ENCODE results near the gene GNAT2.

The GNAT2 gene

GRCh38 chr1:109605381-109605780 lies 14.0 kb downstream of the GNAT2 start:
- no peak for DNase-seq

- DNase-seq = no peak
Measured at GRCh38 chr1:109603229-109603628, 16.2 kb downstream of the GNAT2 start.

GRCh38 chr1:109598655-109599054 lies 20.8 kb downstream of the GNAT2 start:
- no peak for DNase-seq

- DNase-seq = no peak
Measured at GRCh38 chr1:109598156-109598555, 21.3 kb downstream of the GNAT2 start.

GRCh38 chr1:109595531-109595930 lies 23.9 kb downstream of the GNAT2 start:
- no peak for DNase-seq

GRCh38 chr1:109592916-109593315 lies 26.5 kb downstream of the GNAT2 start:
- DNase-seq = no peak

GRCh38 chr1:109589679-109590078 lies 29.7 kb downstream of the GNAT2 start:
- DNase-seq = no peak

- DNase-seq = no peak
Measured at GRCh38 chr1:109589177-109589576, 30.2 kb downstream of the GNAT2 start.

GRCh38 chr1:109586055-109586454 lies 33.4 kb downstream of the GNAT2 start:
- DNase-seq = no peak

GRCh38 chr1:109584766-109585165 lies 34.6 kb downstream of the GNAT2 start:
- DNase-seq = no peak

GRCh38 chr1:109582021-109582420 lies 37.4 kb downstream of the GNAT2 start:
- DNase-seq = no peak

GRCh38 chr1:109579491-109579890 lies 39.9 kb downstream of the GNAT2 start:
- no peak for DNase-seq

GRCh38 chr1:109578947-109579443 lies 40.4 kb downstream of the GNAT2 start:
- no peak for DNase-seq

GRCh38 chr1:109573785-109574184 lies 45.6 kb downstream of the GNAT2 start:
- DNase-seq = no peak

GRCh38 chr1:109570414-109570813 lies 49.0 kb downstream of the GNAT2 start:
- no peak for DNase-seq

- DNase-seq = no peak
Measured at GRCh38 chr1:109569323-109569722, 50.1 kb downstream of the GNAT2 start.

GRCh38 chr1:109567877-109568672 lies 51.3 kb downstream of the GNAT2 start:
- DNase-seq = no peak

- DNase-seq = no peak
Measured at GRCh38 chr1:109566982-109567381, 52.4 kb downstream of the GNAT2 start.

GRCh38 chr1:109565241-109565640 lies 54.2 kb downstream of the GNAT2 start:
- DNase-seq = no peak

GRCh38 chr1:109564194-109564878 lies 55.1 kb downstream of the GNAT2 start:
- no peak for DNase-seq

GRCh38 chr1:109559995-109560394 lies 59.4 kb downstream of the GNAT2 start:
- no peak for DNase-seq

GRCh38 chr1:109557520-109557919 lies 61.9 kb downstream of the GNAT2 start:
- DNase-seq = no peak

- no peak for DNase-seq
Measured at GRCh38 chr1:109556563-109556962, 62.9 kb downstream of the GNAT2 start.

All from SW 1271 (cell line).